HG02763 (cell line): ENCODE measurements around the gene SKI.

Source experiments
- ATAC-seq: cut with Tn5 transposase; IDR thresholded peaks from one replicate; pipeline ENCODE4 v1.9.1; 2021; ENCODE audit warnings: mild to moderate bottlenecking, moderate library complexity; ENCODE audit not compliant: unreplicated experiment

The SKI gene

GRCh38 chr1:2228157-2228594 lies at the start of gene SKI:
Gene SKI, plus strand, starts transcription at chr1:2228319. Its CDS starts 448 bp downstream, at chr1:2228767.
- no peak for ATAC-seq

GRCh38 chr1:2178875-2179274 lies 49.2 kb upstream of the SKI start:
- ATAC-seq: no peak

- no peak for ATAC-seq
Measured at GRCh38 chr1:2179283-2180013, 48.7 kb upstream of the SKI start.

- ATAC-seq: no peak
Measured at GRCh38 chr1:2180297-2181245, 47.5 kb upstream of the SKI start.

DNA sequence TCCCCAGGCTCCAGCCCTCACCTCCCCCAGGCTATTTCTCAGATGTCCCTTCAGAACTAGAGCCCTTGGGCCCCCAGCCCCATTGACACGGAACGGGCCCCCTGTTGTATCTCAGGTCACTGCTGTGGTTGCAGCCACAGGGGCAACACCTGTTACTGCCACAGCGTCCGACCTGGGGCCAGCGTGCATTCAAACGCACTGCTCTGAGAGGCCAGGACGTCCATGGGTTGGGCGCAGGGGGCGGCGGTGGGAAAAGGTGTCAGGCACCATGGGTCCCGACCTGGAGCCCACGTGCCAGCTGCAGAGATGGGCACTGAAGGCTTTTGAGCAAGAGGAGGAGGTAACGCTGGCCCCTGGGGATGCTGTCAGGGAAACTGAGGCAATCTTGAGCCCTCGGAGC lies 46.8 kb upstream of the SKI start:
- ATAC-seq: no peak

GRCh38 chr1:2181752-2182151 lies 46.4 kb upstream of the SKI start:
- no peak for ATAC-seq

DNA sequence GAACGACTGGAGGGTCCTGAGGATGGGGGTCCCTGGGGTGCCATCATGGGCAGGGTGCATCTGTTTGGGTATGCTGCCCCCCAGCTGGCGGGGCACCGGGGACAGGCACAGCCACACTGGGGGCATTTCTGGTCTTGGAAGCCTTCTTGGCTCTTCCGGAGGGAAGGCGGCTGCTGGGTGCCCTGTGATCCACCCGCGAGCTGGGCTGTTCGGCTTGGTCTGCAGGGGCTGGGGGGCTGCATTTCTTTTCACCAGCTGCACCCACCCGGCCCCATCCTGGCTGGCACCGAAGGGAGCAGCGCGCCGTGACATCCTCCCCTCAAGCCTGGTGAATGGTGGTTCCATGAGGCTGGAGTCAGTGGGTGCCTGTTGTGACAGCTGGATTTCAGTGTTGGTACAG lies 45.7 kb upstream of the SKI start:
- ATAC-seq: no peak

DNA sequence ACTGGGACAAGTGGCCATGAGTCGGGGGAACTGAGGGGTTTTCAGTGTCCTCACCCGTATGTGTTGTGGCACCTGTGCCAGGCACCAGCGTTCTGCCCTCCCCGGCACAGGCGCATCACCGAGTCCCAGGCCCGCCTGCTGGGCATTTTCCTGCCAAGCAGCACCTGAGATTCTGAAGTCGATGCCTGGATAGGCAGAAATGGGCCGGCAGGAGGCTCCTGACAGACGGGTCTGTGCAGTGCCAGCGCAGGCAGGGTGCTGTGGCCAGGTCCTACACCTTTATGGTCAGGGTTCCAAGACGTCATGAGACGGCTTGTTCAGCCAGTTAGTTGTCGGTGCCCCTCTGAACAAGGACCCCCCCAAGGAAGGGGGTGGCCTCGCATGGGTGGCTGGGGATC lies 44.2 kb upstream of the SKI start:
- ATAC-seq: no peak

- no peak for ATAC-seq
Measured at GRCh38 chr1:2184531-2184930, 43.6 kb upstream of the SKI start.

- no peak for ATAC-seq
Measured at GRCh38 chr1:2184934-2185333, 43.2 kb upstream of the SKI start.

GRCh38 chr1:2185880-2186855 lies 42.0 kb upstream of the SKI start:
- no peak for ATAC-seq

DNA sequence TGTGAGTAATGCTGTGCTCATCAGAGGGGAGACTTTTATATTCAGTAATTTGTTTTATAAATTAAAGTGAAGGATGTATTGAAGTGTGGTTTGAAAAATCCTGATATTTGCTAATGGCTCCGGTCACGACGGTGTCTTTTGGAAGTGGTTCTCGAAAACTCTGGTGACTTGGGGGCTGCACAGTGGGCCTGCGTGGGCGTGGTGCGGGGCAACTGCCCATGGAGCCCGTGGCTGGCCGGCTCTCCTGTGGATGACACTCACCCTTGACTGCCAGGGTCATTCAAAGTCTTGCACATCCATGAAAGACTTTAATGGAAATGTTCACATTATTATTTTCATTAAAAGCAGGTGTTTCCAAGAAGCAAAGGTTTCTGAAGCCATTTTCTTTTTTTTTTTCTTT lies 41.2 kb upstream of the SKI start:
- no peak for ATAC-seq

- no peak for ATAC-seq
Measured at GRCh38 chr1:2187619-2188018, 40.5 kb upstream of the SKI start.

DNA sequence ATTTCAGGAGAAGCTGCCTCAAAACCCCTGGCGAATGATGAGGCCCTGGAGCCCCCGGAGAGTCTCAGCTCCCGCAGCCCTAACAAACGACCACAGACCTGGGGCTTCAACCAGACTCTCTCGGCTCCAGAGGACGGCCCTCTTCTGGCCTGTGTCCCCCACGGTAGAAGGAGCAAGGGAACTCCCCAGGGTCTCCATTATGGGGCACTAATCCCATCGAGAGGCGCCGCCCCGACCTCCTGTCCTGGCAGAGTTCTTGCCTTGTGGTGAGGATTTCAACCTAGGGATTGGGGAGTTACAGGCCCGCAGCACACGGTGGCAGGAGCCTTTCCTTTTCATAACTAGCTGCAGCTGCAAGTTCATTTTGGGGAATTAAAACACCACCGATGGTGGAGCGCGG lies 39.8 kb upstream of the SKI start:
- no peak for ATAC-seq

GRCh38 chr1:2189459-2190425 lies 38.4 kb upstream of the SKI start:
- ATAC-seq: peak; percentile 59

GRCh38 chr1:2190491-2190976 lies 37.6 kb upstream of the SKI start:
- no peak for ATAC-seq

DNA sequence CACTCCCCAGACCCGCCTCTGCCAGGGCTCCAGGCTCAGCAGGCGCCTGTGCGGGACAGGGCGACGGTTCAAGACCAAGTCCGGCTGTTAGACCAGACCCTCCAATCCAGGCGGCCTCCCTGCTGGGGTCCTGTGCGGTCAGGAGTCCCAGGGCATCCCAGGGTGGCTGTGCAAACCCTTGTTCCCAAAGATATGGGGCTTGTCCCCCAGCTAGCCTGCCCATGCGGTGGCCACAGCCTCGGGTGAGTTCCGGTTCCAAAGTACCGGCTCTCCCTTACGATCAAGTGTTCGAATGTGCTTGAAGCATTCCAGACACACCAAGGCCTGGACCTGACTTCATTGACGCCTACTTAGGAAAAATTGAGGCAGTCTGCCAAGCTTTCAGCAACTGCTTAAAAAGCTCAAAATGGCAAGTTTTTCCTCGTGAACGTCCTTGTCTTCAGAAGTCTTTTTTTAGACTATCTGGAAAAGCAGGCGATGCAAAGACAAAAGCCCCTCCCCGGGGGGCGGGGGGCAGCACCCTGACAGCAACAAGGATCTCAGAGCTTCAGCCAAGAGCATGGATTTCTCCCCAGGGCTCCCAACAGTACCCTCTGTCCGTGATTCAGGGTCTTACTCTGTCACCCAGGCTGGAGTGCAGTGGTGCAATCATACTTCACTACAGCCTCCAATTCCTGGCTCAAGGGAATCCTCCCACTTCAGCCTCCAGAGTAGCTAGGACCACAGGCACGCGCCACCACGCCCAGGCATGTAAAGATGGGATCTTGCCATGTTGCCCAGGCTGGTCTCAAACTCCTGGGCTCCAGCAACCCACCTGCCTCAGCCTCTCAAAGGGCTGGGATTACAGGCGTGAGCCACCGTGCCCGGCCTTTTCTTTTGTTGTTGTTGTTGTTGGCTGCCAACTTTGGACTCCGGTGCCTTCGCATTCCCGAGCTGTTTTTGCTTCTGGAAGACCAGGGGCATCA lies 35.8 kb upstream of the SKI start:
- no peak for ATAC-seq

DNA sequence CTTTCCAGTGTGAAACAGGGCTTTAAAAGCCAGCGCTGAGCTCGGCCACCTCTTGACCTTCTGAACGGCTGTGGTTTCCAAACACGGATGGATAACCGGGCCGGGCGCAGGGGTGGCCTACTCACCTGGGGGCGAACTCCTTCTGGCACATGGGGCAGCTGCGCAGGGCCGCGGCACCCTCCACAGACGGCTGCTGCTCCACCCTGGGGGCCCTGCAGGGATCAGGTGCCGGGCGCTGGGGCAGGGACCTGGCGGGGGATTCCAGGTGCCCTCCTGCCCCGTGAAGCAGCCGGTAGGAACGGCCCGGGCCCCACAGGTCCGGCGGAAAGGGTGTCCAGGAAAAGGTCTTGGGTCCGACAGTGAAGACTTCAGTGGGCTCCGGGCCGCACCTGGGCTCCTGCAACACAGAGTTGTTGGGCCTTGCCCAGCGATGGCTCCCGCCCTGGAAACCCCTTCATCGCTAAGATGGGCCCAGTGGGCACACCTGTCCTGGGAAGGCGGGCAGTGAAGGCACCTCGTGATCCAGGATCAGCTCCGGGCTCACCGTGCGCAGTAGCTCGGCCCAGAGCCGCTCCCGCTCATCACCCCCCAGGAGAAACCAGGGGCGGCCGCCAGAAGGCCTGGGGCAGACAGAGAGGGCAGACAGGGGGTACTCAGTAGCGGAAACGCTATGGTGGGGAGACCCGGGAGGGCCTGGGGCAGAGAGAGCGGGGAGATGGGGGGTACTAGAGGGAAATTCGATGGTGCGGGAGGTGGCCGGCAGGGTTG lies 34.4 kb upstream of the SKI start:
- no peak for ATAC-seq
